ENCODE results near the gene RTBDN. TPM values are rescaled to one million over a fixed set of nuclear protein-coding genes. Genes with fewer than 3 reads are reported as not detected.

The RTBDN gene
- total and polyA plus RNA-seq, 9 donors: not detected

DNA sequence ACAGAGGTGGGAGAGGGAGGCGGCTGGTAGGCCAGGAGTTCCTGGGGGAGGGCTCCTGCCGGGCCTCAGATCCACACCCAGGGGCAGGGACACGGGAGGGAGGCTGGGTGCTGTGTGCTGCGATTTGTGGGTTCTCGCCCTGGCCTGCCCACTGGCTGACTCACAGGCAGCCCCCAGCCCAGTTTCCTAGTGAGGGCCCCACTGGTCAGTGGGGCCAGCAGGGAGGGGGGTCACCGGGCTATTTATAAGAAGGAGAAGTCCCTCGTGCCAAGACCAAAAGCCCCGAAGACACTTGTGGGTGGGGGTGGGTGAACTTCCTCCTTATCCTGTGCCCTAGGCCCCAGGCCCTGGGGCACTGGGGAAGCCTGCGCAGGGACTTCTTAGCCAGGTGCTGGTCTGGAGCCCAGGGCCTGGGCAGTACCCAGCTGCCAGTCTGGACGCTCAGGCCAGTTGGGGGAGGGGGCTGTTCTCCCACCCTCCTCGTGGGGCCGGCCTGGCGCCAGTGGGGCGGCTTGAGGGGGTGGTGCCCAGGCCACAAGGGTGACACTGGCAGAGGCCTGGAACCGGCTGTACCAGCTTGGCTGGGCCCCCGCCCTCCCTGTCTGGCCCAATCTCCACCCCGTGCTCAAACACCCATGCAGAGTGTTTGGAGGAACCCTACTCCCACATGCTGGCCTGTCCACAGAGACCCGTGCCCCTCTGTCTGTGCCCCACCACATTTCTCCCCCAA is 48.1 kb downstream of the RTBDN start:
- H3K27me3 ChIP-seq: no peaks in the 10 kb centered on the region
- intact Hi-C loops (cut with DNase I): loop anchor here in 1 of 4 donors (10.0 kb wide), 1 partner anchor 1058 kb away; no protein-coding TSS in a partner anchor
- no peaks in the 10 kb centered on the region for H3K36me3 ChIP-seq
- H3K4me1 ChIP-seq (ENCODE audit: insufficient read depth): peaks cover 17% of the 10 kb centered on the region
- H3K9me3 ChIP-seq: no peaks in the 10 kb centered on the region
- no peak overlapping the region for H3K4me3 ChIP-seq
- peak overlapping the region; percentile 72 to 99 for H3K27ac ChIP-seq
- TF ChIP-seq EP300 (IDR thresholded peaks at IDR 0.05): no peak
- TF ChIP-seq, protein P1, sequence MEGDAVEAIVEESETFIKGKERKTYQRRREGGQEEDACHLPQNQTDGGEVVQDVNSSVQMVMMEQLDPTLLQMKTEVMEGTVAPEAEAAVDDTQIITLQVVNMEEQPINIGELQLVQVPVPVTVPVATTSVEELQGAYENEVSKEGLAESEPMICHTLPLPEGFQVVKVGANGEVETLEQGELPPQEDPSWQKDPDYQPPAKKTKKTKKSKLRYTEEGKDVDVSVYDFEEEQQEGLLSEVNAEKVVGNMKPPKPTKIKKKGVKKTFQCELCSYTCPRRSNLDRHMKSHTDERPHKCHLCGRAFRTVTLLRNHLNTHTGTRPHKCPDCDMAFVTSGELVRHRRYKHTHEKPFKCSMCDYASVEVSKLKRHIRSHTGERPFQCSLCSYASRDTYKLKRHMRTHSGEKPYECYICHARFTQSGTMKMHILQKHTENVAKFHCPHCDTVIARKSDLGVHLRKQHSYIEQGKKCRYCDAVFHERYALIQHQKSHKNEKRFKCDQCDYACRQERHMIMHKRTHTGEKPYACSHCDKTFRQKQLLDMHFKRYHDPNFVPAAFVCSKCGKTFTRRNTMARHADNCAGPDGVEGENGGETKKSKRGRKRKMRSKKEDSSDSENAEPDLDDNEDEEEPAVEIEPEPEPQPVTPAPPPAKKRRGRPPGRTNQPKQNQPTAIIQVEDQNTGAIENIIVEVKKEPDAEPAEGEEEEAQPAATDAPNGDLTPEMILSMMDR (IDR thresholded peaks at IDR 0.05): no peak
- TF ChIP-seq POLR2A (IDR thresholded peaks at IDR 0.05): no peak
- DNase-seq: peak in 3 of 5 donors; percentile 38 to 61 (median 47)
- WGBS, 3 donors: 54 to 64% (median 61%) methylated on average over 10 to 18 of the region's 18 CpGs

DNA sequence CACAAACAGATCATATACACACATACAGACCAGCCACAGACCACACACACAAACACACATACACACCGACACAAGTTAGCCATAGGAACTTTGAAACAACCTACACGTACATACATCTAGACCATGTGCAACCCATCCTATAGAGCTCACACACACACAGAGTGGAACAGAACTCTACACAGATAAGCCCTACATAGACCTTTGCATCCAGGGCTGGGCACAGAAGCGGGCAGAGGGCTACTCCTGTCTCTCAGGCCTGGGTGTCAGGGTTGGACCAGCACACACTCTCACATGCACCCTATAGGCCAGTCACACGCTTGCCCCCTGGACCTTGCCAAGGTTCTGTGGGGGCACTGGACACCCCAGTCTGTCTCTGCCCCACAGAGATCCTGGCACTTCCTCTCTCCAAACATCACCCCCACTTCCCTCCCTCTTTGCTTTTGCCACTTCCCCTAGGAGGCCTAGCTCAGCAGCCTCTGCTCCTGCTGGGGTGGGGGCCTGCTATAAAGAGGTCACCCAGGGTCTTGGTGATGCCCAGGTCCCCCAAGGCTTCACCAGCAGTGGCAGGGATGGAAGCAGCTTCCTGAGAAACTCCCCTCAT is 48.8 kb downstream of the RTBDN start:
- Histone ChIP-seq H3K9me3 (no peaks in the 10 kb centered on the region), H3K4me1 (ENCODE audit: insufficient read depth) (peaks cover 16% of the 10 kb centered on the region), H3K27ac (peak overlapping the region; percentile 72 to 99), H3K4me3 (no peak overlapping the region), H3K27me3 (no peaks in the 10 kb centered on the region), H3K36me3 (no peaks in the 10 kb centered on the region)
- WGBS, 3 donors: 72 to 78% (median 72%) methylated on average over 4 of the region's 4 CpGs
- TF ChIP-seq, protein P1 (IDR thresholded peaks at IDR 0.05): no peak
- TF ChIP-seq EP300 (IDR thresholded peaks at IDR 0.05) (no peak), POLR2A (IDR thresholded peaks at IDR 0.05) (no peak)
- peak in 1 of 5 donors; percentile 36 for DNase-seq
- intact Hi-C loops (cut with DNase I): loop anchor here in 1 of 4 donors (10.0 kb wide), 1 partner anchor 1059 kb away; no protein-coding TSS in a partner anchor

DNA sequence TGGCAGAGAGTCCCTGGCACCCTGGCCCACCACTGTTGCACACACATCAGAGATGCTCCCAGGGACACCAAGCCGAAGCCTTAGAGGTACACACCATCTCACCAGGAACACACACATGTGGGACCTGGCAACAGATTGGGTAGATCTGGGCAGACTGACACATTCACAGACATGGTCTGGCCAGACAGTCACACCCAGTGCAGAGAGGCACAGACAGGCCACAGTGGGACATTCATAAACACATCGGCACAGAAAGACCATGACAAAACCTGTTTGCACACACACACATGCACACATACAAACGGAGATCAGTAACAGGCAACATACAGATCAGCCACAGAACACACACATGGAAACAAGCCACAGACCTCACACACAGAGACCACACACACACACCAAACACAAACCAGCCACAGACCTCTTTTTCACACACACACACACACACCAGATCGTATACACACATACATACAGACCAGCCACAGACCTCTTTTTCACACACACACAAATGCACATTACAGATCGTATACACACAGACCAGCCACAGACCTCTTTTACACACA is 49.4 kb downstream of the RTBDN start:
- intact Hi-C loops (cut with DNase I): loop anchor here in 1 of 4 donors (10.0 kb wide), 1 partner anchor 1060 kb away; no protein-coding TSS in a partner anchor
- TF ChIP-seq POLR2A (IDR thresholded peaks at IDR 0.05) (no peak), EP300 (IDR thresholded peaks at IDR 0.05) (no peak)
- TF ChIP-seq, protein P1 (IDR thresholded peaks at IDR 0.05): no peak
- Histone ChIP-seq H3K27ac (peak overlapping the region in 1 of 2 donors; percentile 99), H3K9me3 (no peaks in the 10 kb centered on the region), H3K36me3 (no peaks in the 10 kb centered on the region), H3K4me1 (ENCODE audit: insufficient read depth) (peaks cover 16% of the 10 kb centered on the region), H3K27me3 (no peaks in the 10 kb centered on the region), H3K4me3 (no peak overlapping the region)
- WGBS, 3 donors: 43 to 54% (median 49%) methylated on average over 5 of the region's 5 CpGs
- DNase-seq: no peak

DNA sequence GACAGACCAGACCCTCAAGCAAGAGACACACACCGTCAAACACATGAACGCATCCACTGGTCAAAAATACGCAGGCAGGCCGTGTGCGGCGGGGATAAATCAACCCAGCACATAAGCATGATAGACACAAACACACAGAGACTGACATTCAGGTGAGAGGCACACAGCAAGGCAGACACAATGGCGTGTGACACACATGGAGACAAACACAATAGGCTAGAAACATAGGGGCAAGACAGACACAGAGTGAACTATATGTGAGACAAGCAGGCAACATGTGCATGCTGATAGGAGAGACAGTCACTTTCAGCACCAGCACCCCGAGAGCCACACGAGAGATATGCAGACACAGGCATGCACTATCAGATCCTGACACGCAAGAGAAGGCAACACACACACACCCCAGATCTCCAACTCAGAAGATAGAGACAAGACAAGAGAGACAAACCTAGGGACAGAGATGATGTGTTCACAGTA is 49.9 kb downstream of the RTBDN start:
- intact Hi-C loops (cut with DNase I): loop anchor here in 1 of 4 donors (10.0 kb wide), 1 partner anchor 1060 kb away; no protein-coding TSS in a partner anchor
- H3K4me1 ChIP-seq (ENCODE audit: insufficient read depth): peaks cover 19% of the 10 kb centered on the region
- H3K27me3 ChIP-seq: no peaks in the 10 kb centered on the region
- H3K36me3 ChIP-seq: no peaks in the 10 kb centered on the region
- 71 to 78% (median 75%) methylated on average over 10 of the region's 10 CpGs for WGBS, 3 donors
- no peak for DNase-seq
- peak overlapping the region; percentile 64 to 99 for H3K27ac ChIP-seq
- no peak overlapping the region for H3K4me3 ChIP-seq
- TF ChIP-seq, protein P1 (IDR thresholded peaks at IDR 0.05): no peak
- no peak for TF ChIP-seq POLR2A (IDR thresholded peaks at IDR 0.05)
- no peaks in the 10 kb centered on the region for H3K9me3 ChIP-seq
